ENCODE data around the gene TPSB2.

Gene TPSB2

GRCh38 chr16:1221628-1222552 lies 8.1 kb downstream of the TPSB2 start:
- Histone ChIP-seq H3K4me1 (ENCODE audit: control insufficient read depth, insufficient read depth, low read length) (no peaks in the 10 kb centered on the region), H3K9me3 (ENCODE audit: control insufficient read depth, insufficient read depth, low read depth, low read length) (no peaks in the 10 kb centered on the region), H3K4me3 (ENCODE audit: low read depth, low read length) (no peak overlapping the region), H3K36me3 (ENCODE audit: control insufficient read depth in 2 of 2, insufficient read depth in 1 of 2, low read length in 2 of 2) (peaks cover 0 to 11% of the 10 kb centered on the region in 2 experiments; a peak in 1 of 3 replicates), H3K27ac (ENCODE audit: extremely low read depth, low read depth, low read length) (no peak overlapping the region)
- CTCF ChIA-PET: no interaction called here
- POLR2A ChIA-PET: no interaction called here
- TF ChIP-seq REPIN1 (tag by site-specific recombination; IDR thresholded peaks at IDR 0.05; ENCODE audit: low read depth): no peak
- TF ChIP-seq KLF1 (tag by site-specific recombination; IDR thresholded peaks at IDR 0.05): peak; percentile 94
- TF ChIP-seq ZNF18 (tag by site-specific recombination; IDR thresholded peaks at IDR 0.05): no peak
- TF ChIP-seq ZNF768 (tag by site-specific recombination; IDR thresholded peaks at IDR 0.05): no peak
- TF ChIP-seq ZNF214 (tag by site-specific recombination; IDR thresholded peaks at IDR 0.05; ENCODE audit: borderline replicate concordance): no peak
- TF ChIP-seq, protein P1, sequence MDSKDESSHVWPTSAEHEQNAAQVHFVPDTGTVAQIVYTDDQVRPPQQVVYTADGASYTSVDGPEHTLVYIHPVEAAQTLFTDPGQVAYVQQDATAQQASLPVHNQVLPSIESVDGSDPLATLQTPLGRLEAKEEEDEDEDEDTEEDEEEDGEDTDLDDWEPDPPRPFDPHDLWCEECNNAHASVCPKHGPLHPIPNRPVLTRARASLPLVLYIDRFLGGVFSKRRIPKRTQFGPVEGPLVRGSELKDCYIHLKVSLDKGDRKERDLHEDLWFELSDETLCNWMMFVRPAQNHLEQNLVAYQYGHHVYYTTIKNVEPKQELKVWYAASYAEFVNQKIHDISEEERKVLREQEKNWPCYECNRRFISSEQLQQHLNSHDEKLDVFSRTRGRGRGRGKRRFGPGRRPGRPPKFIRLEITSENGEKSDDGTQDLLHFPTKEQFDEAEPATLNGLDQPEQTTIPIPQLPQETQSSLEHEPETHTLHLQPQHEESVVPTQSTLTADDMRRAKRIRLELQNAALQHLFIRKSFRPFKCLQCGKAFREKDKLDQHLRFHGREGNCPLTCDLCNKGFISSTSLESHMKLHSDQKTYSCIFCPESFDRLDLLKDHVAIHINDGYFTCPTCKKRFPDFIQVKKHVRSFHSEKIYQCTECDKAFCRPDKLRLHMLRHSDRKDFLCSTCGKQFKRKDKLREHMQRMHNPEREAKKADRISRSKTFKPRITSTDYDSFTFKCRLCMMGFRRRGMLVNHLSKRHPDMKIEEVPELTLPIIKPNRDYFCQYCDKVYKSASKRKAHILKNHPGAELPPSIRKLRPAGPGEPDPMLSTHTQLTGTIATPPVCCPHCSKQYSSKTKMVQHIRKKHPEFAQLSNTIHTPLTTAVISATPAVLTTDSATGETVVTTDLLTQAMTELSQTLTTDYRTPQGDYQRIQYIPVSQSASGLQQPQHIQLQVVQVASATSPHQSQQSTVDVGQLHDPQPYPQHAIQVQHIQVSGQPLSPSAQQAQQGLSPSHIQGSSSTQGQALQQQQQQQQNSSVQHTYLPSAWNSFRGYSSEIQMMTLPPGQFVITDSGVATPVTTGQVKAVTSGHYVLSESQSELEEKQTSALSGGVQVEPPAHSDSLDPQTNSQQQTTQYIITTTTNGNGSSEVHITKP (tag by site-specific recombination; IDR thresholded peaks at IDR 0.05): no peak
- peak; percentile 90 for TF ChIP-seq ZNF664 (tag by site-specific recombination; IDR thresholded peaks at IDR 0.05)
- no peak for TF ChIP-seq ZNF292 (tag by site-specific recombination; IDR thresholded peaks at IDR 0.05; ENCODE audit: borderline replicate concordance, low read depth)

DNA sequence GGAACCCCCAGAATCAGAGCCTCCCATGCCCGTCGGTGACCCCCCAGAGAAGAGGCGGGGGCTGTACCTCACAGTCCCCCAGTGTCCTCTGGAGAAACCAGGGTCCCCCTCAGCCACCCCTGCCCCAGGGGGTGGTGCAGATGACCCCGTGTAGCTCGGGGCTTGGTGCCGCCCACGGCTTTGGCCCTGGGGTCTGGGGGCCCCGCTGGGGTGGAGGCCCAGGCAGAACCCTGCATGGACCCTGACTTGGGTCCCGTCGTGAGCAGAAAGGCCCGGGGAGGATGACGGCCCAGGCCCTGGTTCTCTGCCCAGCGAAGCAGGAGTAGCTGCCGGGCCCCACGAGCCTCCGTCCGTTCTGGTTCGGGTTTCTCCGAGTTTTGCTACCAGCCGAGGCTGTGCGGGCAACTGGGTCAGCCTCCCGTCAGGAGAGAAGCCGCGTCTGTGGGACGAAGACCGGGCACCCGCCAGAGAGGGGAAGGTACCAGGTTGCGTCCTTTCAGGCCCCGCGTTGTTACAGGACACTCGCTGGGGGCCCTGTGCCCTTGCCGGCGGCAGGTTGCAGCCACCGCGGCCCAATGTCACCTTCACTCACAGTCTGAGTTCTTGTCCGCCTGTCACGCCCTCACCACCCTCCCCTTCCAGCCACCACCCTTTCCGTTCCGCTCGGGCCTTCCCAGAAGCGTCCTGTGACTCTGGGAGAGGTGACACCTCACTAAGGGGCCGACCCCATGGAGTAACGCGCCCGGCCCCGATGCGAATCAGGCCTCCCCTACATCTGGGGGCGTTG lies 8.9 kb downstream of the TPSB2 start:
- TF ChIP-seq KLF9 (tag by site-specific recombination; IDR thresholded peaks at IDR 0.05; ENCODE audit: low read depth) (no peak), ZNF707 (tag by site-specific recombination; IDR thresholded peaks at IDR 0.05) (no peak), ZNF324 (tag by site-specific recombination; IDR thresholded peaks at IDR 0.05) (no peak), ZNF555 (tag by site-specific recombination; conservative IDR thresholded peaks at IDR 0.05) (no peak), ZNF785 (tag by site-specific recombination; IDR thresholded peaks at IDR 0.05) (no peak), BCL6B (tag by site-specific recombination; IDR thresholded peaks at IDR 0.05) (no peak), ZNF221 (tag by site-specific recombination; IDR thresholded peaks at IDR 0.05; ENCODE audit: borderline replicate concordance) (no peak), KLF8 (tag by site-specific recombination; IDR thresholded peaks at IDR 0.05) (no peak)
- Histone ChIP-seq H3K36me3 (ENCODE audit: control insufficient read depth in 2 of 2, insufficient read depth in 1 of 2, low read length in 2 of 2) (peaks cover 0 to 14% of the 10 kb centered on the region in 2 experiments; a peak in 1 of 3 replicates), H3K27ac (ENCODE audit: extremely low read depth, low read depth, low read length) (no peak overlapping the region), H3K4me1 (ENCODE audit: control insufficient read depth, insufficient read depth, low read length) (no peaks in the 10 kb centered on the region), H3K9me3 (ENCODE audit: control insufficient read depth, insufficient read depth, low read depth, low read length) (no peaks in the 10 kb centered on the region), H3K4me3 (ENCODE audit: low read depth, low read length) (no peak overlapping the region)
- ChIA-PET CTCF (no interaction called here), POLR2A (no interaction called here)
